CD4-positive, CD25-positive, alpha-beta regulatory T cell (primary cell): ENCODE data around the gene GUK1. TPM values are rescaled to one million over a fixed set of nuclear protein-coding genes. Genes with fewer than 3 reads are reported as not detected.

Experiments
- ATAC-seq, 2 donors: fragments of 150-1000 bp; cut with Tn5 transposase; one replicate each; pipeline ENCODE4 v1.10.0; 2021; ENCODE audit warnings: low read depth in 2 of 2, moderate number of reproducible peaks in 2 of 2, moderate library complexity in 1 of 2
- DNase-seq, 3 donors: peaks; one replicate each; pipeline versions ENCODE4 v3.0.0 to v3.0.0-alpha.2; 2012 to 2022; ENCODE audit warnings: mixed read lengths in 1 of 3
- H3K27ac ChIP-seq: one replicate; pipeline ENCODE4 v1.7.0; 2013; ENCODE audit warnings: mild to moderate bottlenecking, low read length; ENCODE audit not compliant: insufficient read depth, poor library complexity, severe bottlenecking
- H3K27me3 ChIP-seq: one replicate; pipeline ENCODE4 v1.7.0; 2013; ENCODE audit warnings: low read length; ENCODE audit not compliant: control insufficient read depth, insufficient read depth
- H3K36me3 ChIP-seq: one replicate; pipeline ENCODE4 v1.7.0; 2013; ENCODE audit warnings: mild to moderate bottlenecking, low read length, moderate library complexity; ENCODE audit not compliant: control insufficient read depth, insufficient read depth
- H3K4me1 ChIP-seq: 2 replicates; pipeline ENCODE4 v1.7.0; 2013; ENCODE audit warnings: mild to moderate bottlenecking, low read length; ENCODE audit not compliant: insufficient read depth, control insufficient read depth, poor library complexity, severe bottlenecking
- H3K4me3 ChIP-seq: one replicate; pipeline ENCODE4 v1.7.0; 2013; ENCODE audit warnings: low read depth, mild to moderate bottlenecking, low read length, moderate library complexity
- H3K9me3 ChIP-seq, 2 experiments: 1 replicate in 1 of 2; 2 replicates in 1 of 2; pipeline ENCODE4 v1.7.0; 2013; ENCODE audit warnings: low read length in 2 of 2, mild to moderate bottlenecking in 1 of 2, moderate library complexity in 1 of 2; ENCODE audit not compliant: control insufficient read depth in 2 of 2
- H3K27ac Mint-ChIP-seq, 3 donors: one replicate each; pipeline ENCODE4 v1.8.0; 2020 to 2022; ENCODE audit warnings: mild to moderate bottlenecking in 3 of 3, mixed read lengths in 3 of 3, moderate library complexity in 2 of 3
- H3K27me3 Mint-ChIP-seq: one replicate; pipeline ENCODE4 v1.8.0; 2022; ENCODE audit warnings: mild to moderate bottlenecking, mixed read lengths
- H3K36me3 Mint-ChIP-seq: one replicate; pipeline ENCODE4 v1.8.0; 2020; ENCODE audit warnings: mixed read lengths
- H3K4me1 Mint-ChIP-seq, 4 donors: one replicate each; pipeline ENCODE4 v1.8.0; 2020 to 2022; ENCODE audit warnings: mixed read lengths in 4 of 4, mild to moderate bottlenecking in 1 of 4
- H3K4me3 Mint-ChIP-seq, 4 donors: one replicate each; pipeline ENCODE4 v1.8.0; 2020 to 2022; ENCODE audit warnings: mild to moderate bottlenecking in 4 of 4, mixed read lengths in 4 of 4, moderate library complexity in 3 of 4
- H3K9me3 Mint-ChIP-seq, 7 donors: one replicate each; pipeline ENCODE4 v1.8.0; 2020 to 2022; ENCODE audit warnings: mixed read lengths in 7 of 7, mild to moderate bottlenecking in 3 of 7, moderate library complexity in 2 of 7
- polyA plus RNA-seq, 4 donors: library from polyadenylated mRNA; unstranded; fragments of 300-500 nt; fragmentation: Illumina TruSeq; gene quantifications; one replicate each; pipeline ENCODE4 v1.2.3, GENCODE V29; 2021
- total RNA-seq: library from RNA; stranded (reverse); gene quantifications from one replicate; pipeline ENCODE4 v1.2.3, GENCODE V29; 2022

Gene GUK1
- total and polyA plus RNA-seq, 5 donors from 2014 or later, result 270 to 413 (median 350) TPM

GRCh38 chr1:228174482-228175315 is 34.6 kb downstream of the GUK1 start:
- H3K27ac ChIP-seq, result no peak overlapping the region
- H3K27me3 Mint-ChIP-seq, result no peaks in the 10 kb centered on the region
- H3K4me3 ChIP-seq, result no peak overlapping the region
- H3K36me3 ChIP-seq, result no peaks in the 10 kb centered on the region
- no peaks in the 10 kb centered on the region for H3K27me3 ChIP-seq
- no peaks in the 10 kb centered on the region for H3K36me3 Mint-ChIP-seq
- no peak overlapping the region for H3K4me3 Mint-ChIP-seq
- peaks cover 0 to 14% (median 5%) of the 10 kb centered on the region in 4 donors for H3K4me1 Mint-ChIP-seq
- no peaks in the 10 kb centered on the region for H3K9me3 ChIP-seq
- H3K4me1 ChIP-seq, result no peaks in the 10 kb centered on the region
- peak overlapping the region in 1 of 3 donors; percentile 66 for H3K27ac Mint-ChIP-seq
- H3K9me3 Mint-ChIP-seq, result peaks cover 0 to 1% (median 0%) of the 10 kb centered on the region in 7 donors
- DNase-seq (peak in 2 of 3 donors; percentile 49 to 57), ATAC-seq (peak; percentile 22 to 30)

- no peaks in the 10 kb centered on the region for H3K9me3 ChIP-seq
- no peaks in the 10 kb centered on the region for H3K36me3 ChIP-seq
- no peaks in the 10 kb centered on the region for H3K36me3 Mint-ChIP-seq
- H3K4me3 Mint-ChIP-seq, result no peak overlapping the region
- H3K4me1 Mint-ChIP-seq, result peaks cover 0 to 14% (median 7%) of the 10 kb centered on the region in 4 donors
- H3K27me3 Mint-ChIP-seq, result no peaks in the 10 kb centered on the region
- H3K4me1 ChIP-seq, result no peaks in the 10 kb centered on the region
- H3K27me3 ChIP-seq, result no peaks in the 10 kb centered on the region
- peaks cover 0 to 1% (median 0%) of the 10 kb centered on the region in 7 donors for H3K9me3 Mint-ChIP-seq
- no peak for ATAC-seq
- H3K27ac ChIP-seq, result no peak overlapping the region
- no peak for DNase-seq
- no peak overlapping the region for H3K4me3 ChIP-seq
- peak overlapping the region in 1 of 3 donors; percentile 54 for H3K27ac Mint-ChIP-seq
Observed at GRCh38 chr1:228175316-228176023, 35.4 kb downstream of the GUK1 start.

GRCh38 chr1:228176024-228176395 is 35.9 kb downstream of the GUK1 start:
- Mint-ChIP-seq H3K4me3 (no peak overlapping the region), H3K27me3 (no peaks in the 10 kb centered on the region), H3K27ac (peak overlapping the region in 1 of 3 donors; percentile 54), H3K9me3 (peaks cover 0 to 1% (median 0%) of the 10 kb centered on the region in 7 donors), H3K4me1 (peaks cover 0 to 14% (median 7%) of the 10 kb centered on the region in 4 donors), H3K36me3 (no peaks in the 10 kb centered on the region)
- DNase-seq, result no peak
- H3K4me1 ChIP-seq, result no peaks in the 10 kb centered on the region
- no peaks in the 10 kb centered on the region for H3K36me3 ChIP-seq
- H3K9me3 ChIP-seq, result no peaks in the 10 kb centered on the region
- no peak for ATAC-seq
- H3K27me3 ChIP-seq, result no peaks in the 10 kb centered on the region
- H3K27ac ChIP-seq, result no peak overlapping the region
- no peak overlapping the region for H3K4me3 ChIP-seq

GRCh38 chr1:228176461-228177182 is 36.5 kb downstream of the GUK1 start:
- Histone ChIP-seq H3K4me1 (no peaks in the 10 kb centered on the region), H3K36me3 (no peaks in the 10 kb centered on the region), H3K4me3 (no peak overlapping the region), H3K27me3 (no peaks in the 10 kb centered on the region), H3K9me3 (no peaks in the 10 kb centered on the region), H3K27ac (no peak overlapping the region)
- Mint-ChIP-seq H3K36me3 (no peaks in the 10 kb centered on the region), H3K4me1 (peaks cover 0 to 14% (median 6%) of the 10 kb centered on the region in 4 donors), H3K9me3 (peaks cover 0 to 1% (median 0%) of the 10 kb centered on the region in 7 donors), H3K4me3 (no peak overlapping the region), H3K27ac (peak overlapping the region in 1 of 3 donors; percentile 54), H3K27me3 (no peaks in the 10 kb centered on the region)
- DNase-seq (no peak), ATAC-seq (no peak)

GRCh38 chr1:228177183-228177475 is 37.0 kb downstream of the GUK1 start:
- H3K4me1 ChIP-seq, result no peaks in the 10 kb centered on the region
- no peaks in the 10 kb centered on the region for H3K27me3 ChIP-seq
- H3K4me1 Mint-ChIP-seq, result peaks cover 0 to 13% (median 5%) of the 10 kb centered on the region in 4 donors
- no peaks in the 10 kb centered on the region for H3K36me3 ChIP-seq
- H3K4me3 Mint-ChIP-seq, result no peak overlapping the region
- DNase-seq (no peak), ATAC-seq (no peak)
- H3K4me3 ChIP-seq, result no peak overlapping the region
- no peaks in the 10 kb centered on the region for H3K9me3 ChIP-seq
- H3K27ac ChIP-seq, result no peak overlapping the region
- peaks cover 0 to 1% (median 0%) of the 10 kb centered on the region in 7 donors for H3K9me3 Mint-ChIP-seq
- H3K27me3 Mint-ChIP-seq, result no peaks in the 10 kb centered on the region
- no peaks in the 10 kb centered on the region for H3K36me3 Mint-ChIP-seq
- H3K27ac Mint-ChIP-seq, result no peak overlapping the region

GRCh38 chr1:228177721-228178710 is 37.9 kb downstream of the GUK1 start:
- H3K4me3 ChIP-seq, result no peak overlapping the region
- no peak overlapping the region for H3K27ac ChIP-seq
- no peaks in the 10 kb centered on the region for H3K36me3 Mint-ChIP-seq
- H3K9me3 Mint-ChIP-seq, result peaks cover 0 to 1% (median 0%) of the 10 kb centered on the region in 7 donors
- no peaks in the 10 kb centered on the region for H3K27me3 Mint-ChIP-seq
- H3K4me3 Mint-ChIP-seq, result no peak overlapping the region
- no peaks in the 10 kb centered on the region for H3K4me1 ChIP-seq
- ATAC-seq, result no peak
- H3K36me3 ChIP-seq, result no peaks in the 10 kb centered on the region
- H3K4me1 Mint-ChIP-seq, result peaks cover 0 to 10% (median under 1%) of the 10 kb centered on the region in 4 donors
- H3K27ac Mint-ChIP-seq, result no peak overlapping the region
- no peaks in the 10 kb centered on the region for H3K27me3 ChIP-seq
- no peak for DNase-seq
- H3K9me3 ChIP-seq, result no peaks in the 10 kb centered on the region
